Activated T-cell treated with anti-CD3 and anti-CD28 coated beads, Interleukin-2, amount 50 U/mL, for 24 hours (primary cell): Measurements from ENCODE around the gene ALDH1A2.
A peak's percentile ranks its signal among the peaks of the same experiment; 100 is the strongest.
"Not testable (repeated sequence)": the region's sequence is repeated elsewhere in the genome, so short reads cannot be mapped to it uniquely, and the experiment has no call there.

Experiments used
- DNase-seq: peaks from one replicate; pipeline ENCODE4 v3.0.0-alpha.2; 2020
- H3K27ac Mint-ChIP-seq: 2 replicates; pipeline ENCODE4 v1.8.0; 2020; ENCODE audit warnings: mild to moderate bottlenecking, mixed read lengths
- H3K27me3 Mint-ChIP-seq: 2 replicates; pipeline ENCODE4 v1.8.0; 2020; ENCODE audit warnings: mixed read lengths
- H3K36me3 Mint-ChIP-seq: 2 replicates; pipeline ENCODE4 v1.8.0; 2020; ENCODE audit warnings: low read depth, mixed read lengths
- H3K4me1 Mint-ChIP-seq: 2 replicates; pipeline ENCODE4 v1.8.0; 2020; ENCODE audit warnings: low read depth, mixed read lengths
- H3K4me3 Mint-ChIP-seq: 2 replicates; pipeline ENCODE4 v1.8.0; 2020; ENCODE audit warnings: mild to moderate bottlenecking, moderate library complexity, mixed read lengths
- H3K9me3 Mint-ChIP-seq: 2 replicates; pipeline ENCODE4 v1.8.0; 2020; ENCODE audit warnings: mixed read lengths

The ALDH1A2 gene

DNA sequence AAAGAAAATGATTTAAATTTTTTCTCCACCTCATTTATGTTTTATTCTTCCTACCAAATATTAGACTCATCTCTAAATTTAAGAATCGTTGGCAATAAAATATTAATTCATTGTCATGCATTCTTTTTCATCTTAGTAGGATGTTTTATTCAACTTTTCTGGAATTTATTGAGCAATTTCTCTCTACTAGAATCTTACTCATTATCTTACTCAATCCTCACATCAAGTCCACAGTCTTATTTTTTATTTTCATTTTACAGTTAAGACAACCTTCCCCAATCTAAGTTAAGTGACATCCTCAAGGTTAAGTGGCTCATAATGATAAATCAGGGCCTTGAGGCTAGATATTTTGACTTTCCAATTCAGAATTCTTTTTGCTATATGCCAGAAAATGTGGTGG is 15.9 kb upstream of the ALDH1A2 start:
- no peak overlapping the region for H3K27ac Mint-ChIP-seq
- no peaks in the 10 kb centered on the region for H3K36me3 Mint-ChIP-seq
- no peaks in the 10 kb centered on the region for H3K9me3 Mint-ChIP-seq
- no peak overlapping the region for H3K4me3 Mint-ChIP-seq
- H3K27me3 Mint-ChIP-seq, result peaks cover 38% of the 10 kb centered on the region
- peaks cover 7% of the 10 kb centered on the region for H3K4me1 Mint-ChIP-seq
- no peak for DNase-seq

DNA sequence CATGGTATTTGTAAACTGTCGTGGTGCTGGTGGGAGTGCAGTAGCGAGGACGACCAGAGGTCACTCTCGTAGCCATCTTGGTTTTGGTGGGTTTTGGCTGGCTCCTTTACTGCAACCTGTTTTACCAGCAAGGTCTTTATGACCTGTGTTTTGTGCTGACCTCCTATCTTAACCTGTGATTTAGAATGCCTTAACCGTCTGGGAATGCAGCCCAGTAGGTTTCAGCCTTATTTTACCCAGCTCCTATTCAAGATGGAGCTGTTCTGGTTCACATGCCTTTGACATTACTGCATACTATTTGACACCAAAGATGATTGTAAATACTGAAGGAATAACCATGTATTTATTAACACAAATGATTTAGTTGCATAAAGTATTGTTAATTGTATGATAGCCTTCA is 15.4 kb upstream of the ALDH1A2 start:
- DNase-seq, H3K4me1 Mint-ChIP-seq, H3K9me3 Mint-ChIP-seq, H3K4me3 Mint-ChIP-seq, H3K36me3 Mint-ChIP-seq, H3K27ac Mint-ChIP-seq: not testable (repeated sequence)
- peaks cover 38% of the 10 kb centered on the region for H3K27me3 Mint-ChIP-seq

DNA sequence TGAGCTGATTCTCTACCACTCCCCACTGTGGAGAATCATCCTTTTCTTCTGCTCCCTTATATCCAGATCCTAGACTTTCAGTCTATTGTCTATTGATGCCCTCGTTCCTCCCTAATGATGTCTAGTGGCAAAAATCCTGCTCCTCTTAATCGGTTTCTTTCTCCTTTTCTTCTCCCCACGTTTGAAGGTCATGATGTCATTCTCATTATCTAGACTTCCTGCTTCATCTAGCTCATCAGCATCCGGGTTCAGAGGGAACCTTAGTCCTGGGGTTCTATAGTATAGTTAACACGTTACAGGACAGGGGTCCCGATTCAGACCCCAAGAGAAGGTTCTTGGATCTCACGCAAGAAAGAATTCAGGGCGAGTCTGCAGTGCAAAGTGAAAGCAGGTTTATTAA is 14.9 kb upstream of the ALDH1A2 start:
- H3K36me3 Mint-ChIP-seq, result no peaks in the 10 kb centered on the region
- no peak overlapping the region for H3K27ac Mint-ChIP-seq
- H3K4me3 Mint-ChIP-seq, result no peak overlapping the region
- peaks cover 38% of the 10 kb centered on the region for H3K27me3 Mint-ChIP-seq
- H3K4me1 Mint-ChIP-seq, result peaks cover 2% of the 10 kb centered on the region
- no peaks in the 10 kb centered on the region for H3K9me3 Mint-ChIP-seq
- no peak for DNase-seq

DNA sequence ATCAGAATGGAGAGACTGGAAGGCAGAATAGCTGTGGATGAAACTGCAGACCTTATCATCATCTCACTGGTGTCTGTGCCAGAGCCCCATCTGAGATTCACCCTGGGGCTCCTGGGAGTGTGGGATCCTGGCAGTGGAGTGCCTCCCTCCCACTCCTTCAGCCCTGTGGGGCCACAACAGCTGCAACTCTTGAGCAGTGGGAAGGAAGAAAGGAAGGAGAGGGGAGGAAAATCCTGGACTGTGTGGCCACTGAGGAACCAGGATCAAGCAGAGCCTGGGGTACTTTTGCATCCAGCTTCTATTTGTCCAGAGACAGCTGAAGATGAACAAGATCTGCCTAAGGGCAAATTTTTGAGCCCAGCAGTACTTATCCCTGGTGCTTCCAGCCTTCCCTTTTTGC is 13.1 kb upstream of the ALDH1A2 start:
- no peaks in the 10 kb centered on the region for H3K4me1 Mint-ChIP-seq
- DNase-seq, result no peak
- H3K27me3 Mint-ChIP-seq, result peaks cover 38% of the 10 kb centered on the region
- no peak overlapping the region for H3K4me3 Mint-ChIP-seq
- no peaks in the 10 kb centered on the region for H3K9me3 Mint-ChIP-seq
- no peak overlapping the region for H3K27ac Mint-ChIP-seq
- no peaks in the 10 kb centered on the region for H3K36me3 Mint-ChIP-seq

DNA sequence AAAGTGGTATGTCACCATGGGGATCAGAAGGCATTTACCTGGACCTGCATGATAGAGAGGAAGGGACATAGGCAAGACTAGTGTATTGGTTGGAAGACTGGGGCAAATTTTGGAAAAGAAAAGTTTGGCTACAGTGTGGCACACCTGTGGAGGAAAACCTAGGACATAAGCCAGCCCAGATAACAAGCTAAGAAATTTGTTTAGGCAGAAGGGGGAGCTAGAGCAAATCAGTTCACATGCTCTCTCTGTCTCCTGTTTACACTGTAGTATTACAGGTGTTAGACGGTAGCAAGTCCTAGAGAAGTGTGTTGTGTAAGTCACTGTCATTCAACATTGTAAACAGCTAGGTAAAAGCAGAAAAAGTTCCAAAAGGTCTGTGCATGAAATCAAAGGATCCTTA is 11.9 kb upstream of the ALDH1A2 start:
- Mint-ChIP-seq H3K4me1 (no peaks in the 10 kb centered on the region), H3K36me3 (no peaks in the 10 kb centered on the region), H3K4me3 (no peak overlapping the region), H3K27ac (no peak overlapping the region), H3K27me3 (peaks cover 42% of the 10 kb centered on the region), H3K9me3 (no peaks in the 10 kb centered on the region)
- DNase-seq, result no peak

DNA sequence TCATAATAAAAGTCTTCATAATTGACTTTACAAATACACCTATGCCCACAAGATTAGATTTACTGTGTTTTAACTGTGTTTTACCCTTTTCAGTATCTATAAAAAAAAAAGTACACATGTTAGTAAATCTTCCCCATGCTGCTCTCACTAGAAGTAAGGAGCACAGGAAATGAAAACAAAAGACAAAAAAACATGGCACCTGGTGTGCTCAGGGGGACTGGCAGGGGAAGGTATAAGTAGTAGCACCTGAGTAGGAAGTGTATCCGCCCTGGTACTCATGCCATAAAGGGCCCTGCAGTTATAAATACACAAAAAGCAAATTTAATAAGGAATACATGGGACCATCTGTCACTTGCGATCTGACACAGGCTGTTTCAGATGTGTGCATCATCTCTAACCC is 8.9 kb upstream of the ALDH1A2 start:
- no peaks in the 10 kb centered on the region for H3K36me3 Mint-ChIP-seq
- no peak for DNase-seq
- no peak overlapping the region for H3K4me3 Mint-ChIP-seq
- no peaks in the 10 kb centered on the region for H3K9me3 Mint-ChIP-seq
- no peak overlapping the region for H3K27ac Mint-ChIP-seq
- H3K27me3 Mint-ChIP-seq, result peaks cover 58% of the 10 kb centered on the region
- no peaks in the 10 kb centered on the region for H3K4me1 Mint-ChIP-seq

DNA sequence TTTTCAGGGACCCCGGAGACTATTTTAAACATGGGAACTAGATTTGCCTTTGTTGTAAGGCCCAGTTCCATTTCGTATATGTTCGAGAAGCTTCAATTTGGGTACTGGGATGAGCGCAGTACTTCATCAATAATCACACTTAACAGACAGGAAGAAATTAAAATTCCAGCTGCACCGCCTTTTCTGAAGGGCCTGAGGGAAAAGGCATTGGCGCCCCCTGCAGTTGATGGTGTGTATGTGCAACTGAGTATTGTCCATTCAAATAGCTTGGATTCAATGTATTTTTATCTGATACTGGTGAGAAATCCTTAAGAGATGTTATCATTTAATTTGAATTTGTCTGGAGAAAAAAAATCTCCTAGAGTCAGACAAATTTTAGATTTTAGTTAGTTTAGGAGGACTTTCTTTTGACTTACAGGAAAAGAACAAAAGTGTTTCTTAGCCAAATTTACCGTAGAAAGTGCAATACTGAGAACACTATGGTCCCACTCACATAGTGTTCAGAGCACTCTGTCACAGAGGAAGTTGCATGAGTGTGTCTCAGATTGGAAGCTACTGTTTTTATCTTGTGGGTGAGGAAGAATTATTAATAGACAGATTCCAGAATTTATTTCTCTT is 5.4 kb upstream of the ALDH1A2 start:
- no peaks in the 10 kb centered on the region for H3K9me3 Mint-ChIP-seq
- peak; percentile 46 for DNase-seq
- peaks cover 65% of the 10 kb centered on the region for H3K27me3 Mint-ChIP-seq
- no peak overlapping the region for H3K4me3 Mint-ChIP-seq
- no peaks in the 10 kb centered on the region for H3K36me3 Mint-ChIP-seq
- H3K27ac Mint-ChIP-seq, result no peak overlapping the region
- H3K4me1 Mint-ChIP-seq, result peaks cover 3% of the 10 kb centered on the region

DNA sequence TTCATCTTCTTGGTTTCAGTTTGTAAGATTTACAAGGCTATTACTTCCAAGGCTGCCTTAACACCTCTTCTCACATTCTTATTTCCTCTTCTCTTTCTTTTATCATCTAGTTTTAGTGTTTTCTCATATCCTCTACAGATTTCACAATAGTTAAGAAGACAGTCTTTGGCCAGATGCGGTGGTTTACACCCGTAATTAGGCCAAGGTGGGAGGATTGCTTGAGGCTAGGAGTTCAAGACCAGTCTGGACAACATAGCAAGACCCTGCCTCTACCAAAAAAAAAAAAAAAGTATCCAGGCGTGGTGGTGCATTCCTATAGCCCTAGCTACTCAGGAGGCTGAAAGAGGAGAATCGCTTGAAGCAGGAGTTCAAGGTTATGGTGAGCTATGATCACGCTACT is 3.5 kb upstream of the ALDH1A2 start:
- H3K27ac Mint-ChIP-seq, result no peak overlapping the region
- no peak for DNase-seq
- H3K36me3 Mint-ChIP-seq, result no peaks in the 10 kb centered on the region
- no peaks in the 10 kb centered on the region for H3K9me3 Mint-ChIP-seq
- H3K4me1 Mint-ChIP-seq, result peaks cover 8% of the 10 kb centered on the region
- no peak overlapping the region for H3K4me3 Mint-ChIP-seq
- peaks cover 68% of the 10 kb centered on the region for H3K27me3 Mint-ChIP-seq

DNA sequence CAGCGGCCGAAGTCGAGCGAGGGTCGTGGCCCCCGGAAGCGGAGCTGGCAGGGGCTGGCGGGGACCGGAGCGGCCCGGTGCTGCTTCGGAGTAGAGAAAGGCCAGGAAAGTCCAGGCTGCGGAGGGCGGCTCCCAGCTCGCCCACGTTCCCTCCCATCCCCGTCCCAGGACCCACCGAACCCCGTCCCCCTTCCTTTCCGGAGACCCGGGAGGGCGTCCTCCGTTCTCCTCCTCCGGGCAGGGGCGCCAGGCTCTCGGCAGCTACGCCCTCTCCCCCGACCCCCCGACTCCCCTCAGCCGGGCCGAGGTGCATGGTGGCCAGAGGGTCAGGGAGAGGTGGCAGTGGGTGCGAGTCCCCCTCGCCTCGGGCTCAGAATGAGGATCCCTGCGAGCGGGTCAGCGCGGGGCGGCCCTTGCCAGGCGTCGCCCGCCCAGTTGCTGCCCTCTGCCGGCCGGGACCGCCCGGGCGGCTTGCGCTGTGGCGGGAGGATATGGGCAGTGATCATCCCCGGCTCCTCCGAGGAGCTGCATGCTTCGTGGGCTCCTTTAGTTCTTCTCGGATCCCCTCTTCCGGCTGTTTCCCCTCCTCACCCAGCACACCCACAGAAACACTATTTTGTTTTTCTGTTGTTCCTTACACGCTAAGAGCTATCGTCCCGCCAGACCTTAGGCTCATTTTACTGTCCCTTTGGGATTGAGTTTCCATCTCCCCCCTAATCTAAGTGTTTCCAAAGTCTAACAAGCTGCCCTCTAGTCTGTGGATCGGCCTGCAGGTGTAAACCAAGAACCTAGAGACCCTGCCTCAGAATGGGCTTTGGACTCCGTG is 744 bp upstream of the ALDH1A2 start:
- Mint-ChIP-seq H3K27ac (no peak overlapping the region), H3K4me3 (peak overlapping the region; percentile 23), H3K27me3 (peaks cover 75% of the 10 kb centered on the region), H3K36me3 (no peaks in the 10 kb centered on the region), H3K9me3 (no peaks in the 10 kb centered on the region), H3K4me1 (peaks cover 8% of the 10 kb centered on the region)
- peak; percentile 73 for DNase-seq

DNA sequence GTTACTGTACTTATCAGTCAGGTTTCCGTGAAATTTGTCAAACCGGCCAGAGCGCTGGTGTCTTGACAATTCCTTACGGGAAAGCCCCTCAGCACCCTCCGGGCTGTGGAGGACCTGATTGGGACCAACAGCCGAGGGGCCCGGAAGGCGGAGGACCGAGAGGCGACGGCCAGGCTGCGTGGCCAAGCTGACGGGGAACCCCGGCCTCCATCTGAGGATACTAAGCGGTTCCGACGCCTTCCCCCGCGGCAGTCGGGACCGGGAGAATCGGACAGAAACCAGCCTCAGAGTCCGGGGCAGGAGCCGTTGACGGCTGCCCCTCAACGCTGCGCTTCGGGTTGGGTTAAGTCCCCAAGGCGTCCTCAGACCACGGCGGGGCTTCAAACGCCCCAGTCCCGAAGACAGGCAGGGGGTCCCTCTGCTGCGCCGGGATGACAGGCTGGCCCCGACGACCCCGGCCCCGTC is 499 bp downstream of the ALDH1A2 start:
- H3K36me3 Mint-ChIP-seq, result no peaks in the 10 kb centered on the region
- no peak overlapping the region for H3K27ac Mint-ChIP-seq
- H3K27me3 Mint-ChIP-seq, result peaks cover 78% of the 10 kb centered on the region
- H3K4me1 Mint-ChIP-seq, result peaks cover 8% of the 10 kb centered on the region
- no peak overlapping the region for H3K4me3 Mint-ChIP-seq
- no peaks in the 10 kb centered on the region for H3K9me3 Mint-ChIP-seq
- DNase-seq, result peak; percentile 37

DNA sequence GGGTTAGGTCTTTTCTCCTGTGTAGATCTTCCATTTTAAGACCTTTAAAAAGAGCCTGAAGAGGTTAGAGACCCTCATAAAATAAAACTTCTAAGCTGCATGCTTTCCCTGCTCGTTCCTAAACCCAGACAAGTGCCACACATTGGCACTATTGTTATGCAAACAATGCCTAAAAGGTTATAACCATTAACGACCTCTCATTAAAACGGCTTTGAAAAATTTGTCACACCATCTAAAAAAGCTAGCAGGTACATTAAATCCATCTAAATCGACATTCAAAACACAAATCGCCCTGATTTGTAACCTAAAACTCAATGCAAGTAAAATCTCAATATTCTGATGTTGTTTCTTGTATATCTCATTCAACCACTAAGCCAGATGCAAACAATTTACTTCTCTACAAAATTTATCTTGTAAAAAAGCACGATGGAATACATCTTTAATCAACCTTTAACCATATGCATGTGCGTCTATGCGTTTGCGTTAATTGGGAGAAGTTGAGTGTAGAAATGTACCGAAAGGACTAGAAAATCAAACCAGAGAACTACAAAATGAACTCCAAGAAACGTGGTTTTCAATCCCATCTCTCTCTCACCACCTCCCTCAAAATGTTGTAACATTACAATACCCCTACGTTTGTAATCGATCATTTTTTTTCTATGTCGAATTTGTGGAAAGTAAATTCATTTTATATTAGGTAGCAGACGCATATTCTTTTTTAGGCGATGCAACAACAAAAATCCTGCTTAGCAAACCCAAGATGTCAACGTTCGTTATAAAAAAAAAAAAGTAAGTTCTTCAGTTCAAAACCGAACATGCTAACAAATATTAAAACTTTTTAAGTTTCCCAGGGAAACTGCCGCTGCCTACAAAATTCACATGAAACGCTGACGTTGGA is 1.2 kb downstream of the ALDH1A2 start:
- H3K27me3 Mint-ChIP-seq, result peaks cover 74% of the 10 kb centered on the region
- peaks cover 8% of the 10 kb centered on the region for H3K4me1 Mint-ChIP-seq
- no peak for DNase-seq
- peak overlapping the region; percentile 12 for H3K4me3 Mint-ChIP-seq
- no peak overlapping the region for H3K27ac Mint-ChIP-seq
- no peaks in the 10 kb centered on the region for H3K36me3 Mint-ChIP-seq
- no peaks in the 10 kb centered on the region for H3K9me3 Mint-ChIP-seq

DNA sequence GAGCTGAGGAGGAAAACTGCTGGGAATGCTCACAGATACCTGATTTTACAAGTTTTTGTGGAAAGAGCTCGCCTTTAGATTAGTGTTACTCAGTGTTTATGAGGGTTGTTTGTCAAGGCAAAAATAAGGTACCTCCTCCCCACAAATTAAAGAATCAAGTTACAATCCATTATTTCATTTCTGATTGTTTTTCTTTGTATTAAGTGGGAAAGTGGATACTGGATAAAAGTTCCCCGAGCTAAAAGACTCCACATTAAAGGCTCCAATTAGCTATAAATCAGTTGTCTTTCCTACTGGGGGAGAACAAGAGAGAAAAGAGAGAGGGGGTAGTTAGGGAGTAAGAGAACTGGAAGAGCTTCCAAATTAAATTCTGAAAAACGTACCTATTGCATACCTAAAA is 1.9 kb downstream of the ALDH1A2 start:
- Mint-ChIP-seq H3K36me3 (no peaks in the 10 kb centered on the region), H3K27ac (no peak overlapping the region), H3K4me1 (peaks cover 8% of the 10 kb centered on the region), H3K4me3 (no peak overlapping the region), H3K27me3 (peaks cover 75% of the 10 kb centered on the region), H3K9me3 (no peaks in the 10 kb centered on the region)
- no peak for DNase-seq

DNA sequence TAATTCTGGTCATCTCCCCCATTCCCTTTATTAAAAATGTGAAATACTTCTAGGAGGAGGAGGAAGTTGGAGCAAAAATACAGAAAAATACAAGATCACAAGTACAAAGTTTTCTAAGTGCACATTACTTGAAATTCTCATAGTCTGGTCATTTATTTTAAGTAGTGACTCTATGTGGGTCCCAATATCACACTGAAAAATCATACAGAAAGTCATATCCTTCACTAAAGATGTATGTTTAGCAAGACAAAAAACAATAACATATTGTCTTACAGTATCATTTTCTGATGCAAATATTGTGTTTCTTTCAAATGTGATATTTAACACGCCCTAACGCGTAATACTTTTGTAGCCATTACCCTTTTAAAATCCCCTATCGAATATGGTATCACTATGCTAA is 2.5 kb downstream of the ALDH1A2 start:
- H3K4me3 Mint-ChIP-seq, result no peak overlapping the region
- H3K36me3 Mint-ChIP-seq, result no peaks in the 10 kb centered on the region
- no peak for DNase-seq
- no peaks in the 10 kb centered on the region for H3K9me3 Mint-ChIP-seq
- no peak overlapping the region for H3K27ac Mint-ChIP-seq
- H3K4me1 Mint-ChIP-seq, result peaks cover 8% of the 10 kb centered on the region
- H3K27me3 Mint-ChIP-seq, result peaks cover 75% of the 10 kb centered on the region

DNA sequence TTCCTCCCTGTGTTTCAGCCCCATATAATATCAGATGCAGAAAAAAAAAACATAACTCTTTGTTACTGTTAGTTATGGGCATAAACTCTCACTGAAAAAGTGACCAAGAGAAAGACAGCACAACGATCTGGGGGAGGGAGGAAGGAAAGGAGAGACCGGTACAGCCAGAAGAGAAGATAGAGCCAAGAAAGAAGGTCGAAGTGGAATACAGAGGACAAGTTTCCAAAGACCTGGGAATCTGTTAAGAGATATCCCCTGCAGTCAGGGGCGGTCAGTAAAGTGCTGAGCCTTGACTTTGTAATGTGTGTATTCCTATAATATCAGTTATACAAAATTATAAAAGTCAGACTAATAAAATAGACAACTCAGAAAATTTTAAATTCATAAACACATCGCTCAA is 3.3 kb downstream of the ALDH1A2 start:
- Mint-ChIP-seq H3K27ac (no peak overlapping the region), H3K36me3 (no peaks in the 10 kb centered on the region), H3K4me3 (no peak overlapping the region), H3K9me3 (no peaks in the 10 kb centered on the region), H3K27me3 (peaks cover 73% of the 10 kb centered on the region), H3K4me1 (peaks cover 8% of the 10 kb centered on the region)
- DNase-seq, result no peak

DNA sequence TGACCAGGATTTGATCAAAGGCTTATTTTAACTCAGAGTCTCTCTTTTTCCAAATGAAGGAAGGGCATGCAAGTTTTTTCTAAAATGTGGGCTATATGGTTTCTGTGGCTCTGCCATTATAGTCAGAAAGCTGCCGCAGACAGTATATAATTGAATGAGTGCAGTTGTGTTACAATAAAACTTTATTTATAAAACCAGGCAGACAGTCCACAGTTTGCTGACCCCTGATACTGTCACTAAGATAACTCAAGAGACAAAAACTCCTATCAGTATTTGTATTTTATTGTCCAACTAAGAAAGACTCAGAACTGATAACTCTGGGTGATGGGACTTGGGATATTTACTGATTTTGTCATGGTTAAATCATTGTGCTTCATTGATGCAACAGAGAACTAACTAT is 4.9 kb downstream of the ALDH1A2 start:
- Mint-ChIP-seq H3K9me3 (no peaks in the 10 kb centered on the region), H3K27me3 (peaks cover 76% of the 10 kb centered on the region), H3K4me1 (peaks cover 5% of the 10 kb centered on the region), H3K27ac (no peak overlapping the region), H3K4me3 (no peak overlapping the region), H3K36me3 (no peaks in the 10 kb centered on the region)
- DNase-seq, result no peak
